Inflammatory macrophage (primary cell): ENCODE results near the gene TRIOBP.

Experiments used
- DNase-seq, 2 donors: peaks; one replicate each; pipeline ENCODE4 v3.0.0-alpha.2; 2020 to 2022

Gene TRIOBP

DNA sequence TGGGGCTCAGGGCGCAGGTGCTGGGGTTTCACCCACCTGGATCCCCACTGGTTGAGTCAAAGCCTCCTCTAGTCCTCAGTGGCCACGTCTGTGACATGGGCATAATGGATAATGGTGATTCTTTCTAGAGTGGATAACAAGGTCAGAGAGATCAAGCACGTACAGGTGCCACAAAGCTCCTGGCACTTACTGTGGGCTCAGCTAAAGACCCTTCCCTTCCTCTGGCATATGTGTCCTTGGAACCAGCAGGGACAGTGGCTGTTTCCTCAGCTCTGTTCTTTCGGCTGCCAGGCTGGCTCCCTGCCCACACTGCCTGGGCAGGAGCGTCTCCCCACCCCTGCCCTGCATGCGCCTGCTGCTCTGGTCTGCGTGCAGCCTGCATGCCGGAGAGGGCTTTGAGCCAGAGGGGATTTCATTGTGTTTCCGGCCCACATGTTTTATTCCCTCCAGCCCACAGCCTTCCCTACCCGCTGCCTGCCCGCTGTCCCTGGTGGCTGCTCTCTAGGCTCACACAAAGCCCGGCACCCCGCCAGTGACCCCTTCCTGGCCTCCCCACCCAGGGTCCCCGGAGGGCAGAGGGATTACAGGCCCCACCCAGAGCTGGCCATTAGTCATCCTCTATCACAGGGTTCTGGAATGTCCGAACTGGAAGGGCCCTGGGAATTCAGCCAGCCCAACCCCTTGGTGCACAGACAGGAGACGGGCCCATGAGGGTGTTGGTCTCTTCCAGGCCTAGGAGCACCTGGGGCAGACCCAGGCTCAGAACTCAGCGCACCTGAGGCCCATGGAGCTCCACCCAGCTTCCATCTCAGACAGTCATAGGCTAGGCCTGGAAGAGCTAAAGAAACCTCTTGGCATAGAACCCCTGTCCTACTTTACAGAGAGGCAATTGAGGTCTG is 55.6 kb downstream of the TRIOBP start:
- DNase-seq, result no peak

DNA sequence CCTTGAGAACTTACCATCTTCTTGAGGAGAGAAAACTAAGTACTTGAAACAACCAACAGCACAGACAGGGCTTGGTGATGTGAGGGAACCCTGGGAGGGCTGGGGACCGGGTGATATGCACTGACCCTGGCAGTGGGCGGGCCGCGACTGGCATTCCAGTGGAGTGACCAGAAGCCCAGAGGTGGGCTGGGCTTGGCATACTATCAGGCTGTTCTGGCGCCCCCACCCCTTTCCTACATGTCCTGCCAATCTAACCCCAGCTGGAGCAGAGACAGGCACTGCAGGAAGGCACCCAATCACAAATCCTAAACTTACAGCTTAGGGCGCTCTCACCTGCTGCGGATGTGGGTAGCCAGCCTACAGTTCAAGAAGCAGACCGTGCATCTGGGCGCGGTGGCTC is 56.9 kb downstream of the TRIOBP start:
- DNase-seq, result no peak

DNA sequence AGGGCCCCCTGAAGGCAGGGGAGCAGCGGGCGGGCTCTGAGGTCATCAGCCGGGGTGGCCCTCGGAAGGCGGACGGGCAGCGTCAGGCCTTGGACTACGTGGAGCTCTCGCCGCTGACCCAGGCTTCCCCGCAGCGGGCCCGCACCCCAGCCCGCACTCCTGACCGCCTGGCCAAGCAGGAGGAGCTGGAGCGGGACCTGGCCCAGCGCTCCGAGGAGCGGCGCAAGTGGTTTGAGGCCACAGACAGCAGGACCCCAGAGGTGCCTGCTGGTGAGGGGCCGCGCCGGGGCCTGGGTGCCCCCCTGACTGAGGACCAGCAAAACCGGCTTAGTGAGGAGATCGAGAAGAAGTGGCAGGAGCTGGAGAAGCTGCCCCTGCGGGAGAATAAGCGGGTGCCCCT is 60.8 kb downstream of the TRIOBP start:
- no peak for DNase-seq

DNA sequence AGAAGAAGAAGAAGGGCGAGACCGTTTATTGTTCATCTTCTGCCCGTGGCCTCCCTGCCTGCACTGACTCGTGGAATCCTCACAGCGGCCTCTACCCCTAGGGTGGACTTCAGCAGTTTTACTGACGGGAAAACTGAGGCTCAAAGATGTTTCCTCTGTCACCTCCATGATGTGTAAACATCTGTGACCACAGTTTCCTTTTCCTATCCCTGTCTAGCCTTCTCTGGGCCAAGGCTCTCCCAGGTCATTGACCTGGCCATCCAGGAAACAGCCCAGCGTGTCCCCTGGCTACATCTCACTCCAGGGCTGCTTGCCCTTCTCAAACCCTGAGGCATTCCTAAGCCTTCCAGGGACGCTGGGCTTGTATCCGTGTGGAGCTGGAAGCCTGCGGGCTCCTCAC is 61.8 kb downstream of the TRIOBP start:
- DNase-seq, result no peak

GRCh38 chr22:37759281-37759680 is 62.4 kb downstream of the TRIOBP start:
- no peak for DNase-seq

DNA sequence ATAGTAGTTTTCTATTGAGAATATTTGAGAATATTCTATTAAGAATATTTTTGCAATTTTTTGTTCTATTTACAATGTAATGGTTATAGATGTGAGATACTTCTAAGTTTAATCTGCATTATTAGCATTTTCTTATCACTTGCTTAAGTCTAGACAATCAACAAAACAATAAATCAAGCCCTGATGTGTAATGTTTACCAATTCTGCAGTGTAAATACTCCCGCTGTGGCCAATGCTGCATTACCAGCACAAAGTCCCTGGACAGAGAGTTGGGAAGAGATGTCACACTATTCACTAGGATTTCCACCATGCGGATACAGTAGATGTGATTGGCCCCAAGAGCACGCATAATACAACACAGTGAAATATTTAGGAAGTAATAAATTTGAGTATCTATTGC is 63.3 kb downstream of the TRIOBP start:
- DNase-seq, result no peak

DNA sequence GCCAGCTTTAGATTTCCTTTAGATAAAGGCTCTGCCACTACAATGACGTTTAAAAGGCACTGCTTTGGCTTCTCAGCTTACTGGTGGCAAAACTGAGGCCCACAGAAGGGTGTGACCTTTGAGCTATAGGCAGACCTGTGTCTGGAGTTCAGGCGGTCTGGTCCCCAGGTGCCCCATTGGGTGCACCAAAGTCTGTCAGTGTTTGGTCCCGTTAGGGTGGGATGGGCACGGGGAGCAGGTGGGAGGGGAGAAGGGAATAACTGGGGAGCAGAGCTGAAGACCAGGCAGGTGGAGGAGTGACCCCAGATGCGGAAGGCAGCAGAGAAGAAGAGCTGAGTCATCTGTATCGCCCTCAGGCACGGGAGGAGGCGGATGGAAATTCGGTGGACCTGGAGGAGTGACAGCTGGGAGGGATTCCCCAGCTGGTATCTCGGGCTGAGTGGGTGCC is 65.6 kb downstream of the TRIOBP start:
- DNase-seq, result no peak

- no peak for DNase-seq
These were observed 66.2 kb downstream of the TRIOBP start for GRCh38 chr22:37763012-37763411.

- DNase-seq, result no peak
These were observed 66.8 kb downstream of the TRIOBP start for GRCh38 chr22:37763652-37764051.

DNA sequence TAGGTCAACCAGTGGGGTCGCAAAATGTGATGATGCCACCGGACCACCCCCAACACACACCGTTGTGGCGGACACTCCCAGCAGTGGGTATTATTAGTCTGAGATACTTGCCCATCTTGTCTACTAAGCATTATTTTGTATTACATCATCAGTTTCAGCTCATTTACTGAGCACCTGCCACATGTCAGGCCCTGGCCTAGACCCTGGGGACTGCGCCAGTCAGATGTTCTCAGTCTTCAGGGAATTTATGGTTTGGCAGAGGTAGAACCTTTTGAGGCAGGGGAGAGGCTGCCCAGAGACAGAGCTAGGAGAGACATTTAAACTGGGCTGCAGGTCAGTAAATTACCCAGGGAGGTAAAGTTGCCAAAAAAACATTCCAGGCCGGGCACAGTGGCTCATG is 67.8 kb downstream of the TRIOBP start:
- no peak for DNase-seq

GRCh38 chr22:37765498-37765897 is 68.7 kb downstream of the TRIOBP start:
- no peak for DNase-seq

DNA sequence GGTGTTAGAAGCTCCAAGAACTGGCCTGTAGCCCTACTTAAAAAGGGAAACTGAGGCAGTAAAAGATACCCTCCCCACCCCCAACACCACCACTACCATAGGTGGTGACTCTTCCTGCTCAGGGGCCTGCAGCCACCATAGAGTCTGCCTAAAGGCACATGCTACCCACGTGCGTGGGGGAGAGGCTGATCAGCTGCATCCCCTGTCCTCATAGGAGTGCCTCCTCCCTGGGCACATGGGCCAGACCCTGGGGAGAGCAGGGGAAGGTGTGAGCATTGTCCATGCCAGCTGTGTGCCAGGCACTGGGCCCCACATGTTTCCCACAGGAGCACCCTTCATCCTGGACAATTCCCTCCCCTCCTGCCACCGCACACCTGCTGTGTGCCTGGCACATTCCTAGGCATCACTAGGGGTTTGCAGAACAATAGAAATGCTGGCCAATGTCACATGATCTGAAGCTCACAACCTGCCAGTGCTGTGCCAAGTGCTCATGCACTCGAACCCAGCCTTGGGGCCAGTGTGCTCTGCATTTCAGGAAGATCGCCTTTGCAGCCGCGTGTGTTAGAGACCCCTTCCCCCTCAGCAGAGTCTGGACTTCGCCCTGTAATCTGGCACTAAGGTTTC is 69.2 kb downstream of the TRIOBP start:
- DNase-seq, result no peak

GRCh38 chr22:37768273-37768672 is 71.4 kb downstream of the TRIOBP start:
- DNase-seq, result no peak

GRCh38 chr22:37769056-37769455 is 72.2 kb downstream of the TRIOBP start:
- DNase-seq, result no peak

GRCh38 chr22:37771081-37771480 is 74.2 kb downstream of the TRIOBP start:
- no peak for DNase-seq

DNA sequence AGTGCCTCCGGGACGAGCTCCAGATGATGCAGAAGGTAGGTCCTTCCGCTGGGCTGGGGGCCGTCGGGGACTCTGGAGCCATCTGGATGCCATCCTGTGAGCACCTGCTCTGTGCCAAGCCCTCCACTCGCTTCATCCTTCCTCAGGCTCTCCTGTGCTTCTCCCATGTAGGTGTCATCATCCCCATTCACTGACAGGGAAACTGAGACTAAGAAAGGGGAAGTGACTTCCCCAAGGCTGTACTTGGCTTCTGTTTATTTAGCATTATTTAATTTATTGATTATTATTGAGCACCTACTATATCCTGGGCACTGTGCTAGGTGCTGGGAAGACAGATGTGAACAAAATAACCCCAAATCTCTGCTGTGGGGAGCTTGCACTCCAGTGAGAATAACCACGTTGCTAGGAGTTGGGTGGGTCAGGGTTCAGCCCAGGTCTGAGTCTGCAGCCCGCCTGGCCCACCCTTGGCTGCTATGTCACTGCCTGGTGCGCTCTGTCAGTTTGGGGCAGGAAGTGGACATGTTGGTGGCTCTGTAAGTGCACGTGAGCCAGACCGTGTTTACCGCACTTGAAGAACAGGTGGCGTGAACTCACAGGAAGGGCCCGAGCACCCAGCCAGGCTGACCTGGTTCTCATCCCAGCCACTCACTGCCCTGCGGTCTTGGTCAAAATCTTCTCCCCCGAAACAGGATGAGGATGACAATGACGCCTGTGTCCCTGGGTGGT is 75.0 kb downstream of the TRIOBP start:
- no peak for DNase-seq

DNA sequence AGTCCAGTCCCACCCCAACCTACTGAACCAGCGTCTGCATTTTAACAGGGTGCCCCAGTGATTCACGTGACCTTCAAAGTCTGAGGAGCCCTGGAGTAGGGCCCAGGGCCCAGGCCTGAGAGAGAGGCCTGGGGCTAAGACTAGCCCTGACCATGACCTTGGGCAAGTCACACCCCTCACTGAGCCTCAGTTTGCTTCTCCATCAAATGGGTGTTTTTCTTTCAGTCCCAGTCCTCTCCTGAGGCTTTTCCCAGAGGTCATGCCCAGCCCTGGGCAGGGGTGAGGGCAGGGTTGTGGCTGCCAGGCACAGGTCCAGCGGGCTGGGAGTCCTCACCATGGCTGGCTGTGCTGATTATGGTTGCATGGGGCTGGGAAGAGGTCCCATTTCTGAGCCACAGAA is 77.9 kb downstream of the TRIOBP start:
- no peak for DNase-seq

- DNase-seq, result no peak
These were observed 79.2 kb downstream of the TRIOBP start for GRCh38 chr22:37775785-37776638.

- DNase-seq, result no peak
These were observed 79.8 kb downstream of the TRIOBP start for GRCh38 chr22:37776639-37777005.

GRCh38 chr22:37777122-37777687 is 80.4 kb downstream of the TRIOBP start:
- peak; percentile 32 to 35 for DNase-seq

- no peak for DNase-seq
These were observed 81.6 kb downstream of the TRIOBP start for GRCh38 chr22:37778370-37779009.
